DND-41 (cell line): Measurements from ENCODE around the gene PTGIR.

ENCODE experiments used
- EZH2 ChIP-seq: IDR thresholded peaks from 3 replicates; pipeline ENCODE4 v1.6.1; 2012; ENCODE audit warnings: borderline replicate concordance, low read depth, mild to moderate bottlenecking, moderate library complexity, low read length, inconsistent platforms; ENCODE audit not compliant: severe bottlenecking
- TF ChIP-seq, protein P1 (sequence below): IDR thresholded peaks from 2 replicates; pipeline ENCODE4 v1.5.1; 2012; ENCODE audit warnings: borderline replicate concordance, low read length, moderate library complexity, mild to moderate bottlenecking; ENCODE audit not compliant: poor library complexity, severe bottlenecking; ENCODE audit errors: extremely low read depth

DNA sequence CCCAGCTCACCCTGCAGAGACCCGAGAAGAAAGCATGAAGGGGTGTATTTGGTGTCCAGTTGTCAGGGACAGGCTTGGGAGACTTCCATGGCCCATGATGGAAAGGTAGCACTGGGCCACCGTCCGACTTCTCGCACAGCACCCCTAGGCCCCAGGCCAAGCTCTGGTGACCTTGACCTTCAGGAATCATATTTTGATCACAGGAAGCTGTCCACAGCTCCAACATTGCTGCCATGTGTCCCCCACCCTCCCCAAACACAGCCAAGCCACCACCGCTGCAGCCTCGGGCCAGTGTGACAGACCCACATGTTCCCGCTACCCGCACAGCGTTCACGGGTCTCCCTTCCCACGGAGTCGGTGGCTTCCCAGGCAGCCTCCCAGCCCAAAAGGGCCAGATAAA lies 842 bp upstream of the PTGIR start:
- TF ChIP-seq, protein P1, sequence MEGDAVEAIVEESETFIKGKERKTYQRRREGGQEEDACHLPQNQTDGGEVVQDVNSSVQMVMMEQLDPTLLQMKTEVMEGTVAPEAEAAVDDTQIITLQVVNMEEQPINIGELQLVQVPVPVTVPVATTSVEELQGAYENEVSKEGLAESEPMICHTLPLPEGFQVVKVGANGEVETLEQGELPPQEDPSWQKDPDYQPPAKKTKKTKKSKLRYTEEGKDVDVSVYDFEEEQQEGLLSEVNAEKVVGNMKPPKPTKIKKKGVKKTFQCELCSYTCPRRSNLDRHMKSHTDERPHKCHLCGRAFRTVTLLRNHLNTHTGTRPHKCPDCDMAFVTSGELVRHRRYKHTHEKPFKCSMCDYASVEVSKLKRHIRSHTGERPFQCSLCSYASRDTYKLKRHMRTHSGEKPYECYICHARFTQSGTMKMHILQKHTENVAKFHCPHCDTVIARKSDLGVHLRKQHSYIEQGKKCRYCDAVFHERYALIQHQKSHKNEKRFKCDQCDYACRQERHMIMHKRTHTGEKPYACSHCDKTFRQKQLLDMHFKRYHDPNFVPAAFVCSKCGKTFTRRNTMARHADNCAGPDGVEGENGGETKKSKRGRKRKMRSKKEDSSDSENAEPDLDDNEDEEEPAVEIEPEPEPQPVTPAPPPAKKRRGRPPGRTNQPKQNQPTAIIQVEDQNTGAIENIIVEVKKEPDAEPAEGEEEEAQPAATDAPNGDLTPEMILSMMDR: no peak
- TF ChIP-seq EZH2: no peak
